Common myeloid progenitor, CD34-positive (primary cell): ENCODE results near the gene EDNRA.
A peak's percentile ranks its signal among the peaks of the same experiment; 100 is the strongest.

Source experiments
- CTCF ChIA-PET: fragments of 350-600 bp; sonication (Branson Sonifier 250); formaldehyde crosslinking; loops from one replicate; lab custom pipeline; 2021; ENCODE audit warnings: antibody characterized with exemption; lab: Charles Lee
- POLR2A ChIA-PET: fragments of 350-600 bp; sonication (Branson Sonifier 250); formaldehyde crosslinking; loops from one replicate; lab custom pipeline; 2021; ENCODE audit warnings: antibody characterized with exemption; lab: Charles Lee
- DNase-seq, 3 donors: peaks; one replicate each; pipeline versions ENCODE4 v3.0.0 to v3.0.0-alpha.2; 2013
- H3K27ac ChIP-seq, 2 experiments: 1 replicate in 1 of 2; 2 replicates in 1 of 2; pipeline ENCODE4 v1.7.0; 2013; ENCODE audit warnings: inconsistent platforms in 2 of 2, low read length in 2 of 2, mild to moderate bottlenecking in 2 of 2, low read depth in 1 of 2, moderate library complexity in 1 of 2; ENCODE audit not compliant: severe bottlenecking in 2 of 2, insufficient read depth in 1 of 2, poor library complexity in 1 of 2
- H3K27me3 ChIP-seq, 5 experiments: replicated peaks in 2 of 5; 1 replicate in 3 of 5; 2 replicates in 2 of 5; pipeline versions ENCODE4 v1.6.1 to v1.7.0; 2013; ENCODE audit warnings: low read length in 4 of 5, mild to moderate bottlenecking in 2 of 5, moderate library complexity in 2 of 5, inconsistent platforms in 1 of 5; ENCODE audit not compliant: insufficient read depth in 5 of 5, control insufficient read depth in 4 of 5
- H3K36me3 ChIP-seq, 4 experiments: 1 replicate in 2 of 4; 2 replicates in 2 of 4; pipeline versions ENCODE4 v1.6.1 to v1.7.0; 2013; ENCODE audit warnings: low read length in 3 of 4, control low read depth in 1 of 4, mild to moderate bottlenecking in 1 of 4; ENCODE audit not compliant: control insufficient read depth in 4 of 4, insufficient read depth in 4 of 4
- H3K4me1 ChIP-seq, 4 experiments: 1 replicate in 3 of 4; 2 replicates in 1 of 4; pipeline versions ENCODE4 v1.6.1 to v1.7.1; 2013; ENCODE audit warnings: low read length in 3 of 4, mild to moderate bottlenecking in 3 of 4, control low read depth in 1 of 4, inconsistent platforms in 1 of 4, moderate library complexity in 1 of 4; ENCODE audit not compliant: control insufficient read depth in 4 of 4, insufficient read depth in 4 of 4; ENCODE audit errors: control extremely low read depth in 1 of 4
- H3K4me3 ChIP-seq, 7 experiments: 1 replicate in 4 of 7; 2 replicates in 3 of 7; pipeline versions ENCODE4 v1.5.1 to v1.7.0; 2013; ENCODE audit warnings: mild to moderate bottlenecking in 7 of 7, low read length in 6 of 7, moderate library complexity in 6 of 7, inconsistent platforms in 2 of 7, low read depth in 2 of 7, control low read depth in 1 of 7; ENCODE audit not compliant: insufficient read depth in 4 of 7, control insufficient read depth in 1 of 7; ENCODE audit errors: extremely low read depth in 1 of 7
- H3K9me3 ChIP-seq, 5 experiments: 1 replicate in 4 of 5; 2 replicates in 1 of 5; pipeline versions ENCODE4 v1.6.1 to v1.7.1; 2013; ENCODE audit warnings: low read length in 4 of 5, mild to moderate bottlenecking in 2 of 5, inconsistent platforms in 1 of 5, low read depth in 1 of 5, moderate library complexity in 1 of 5; ENCODE audit not compliant: control insufficient read depth in 4 of 5, insufficient read depth in 2 of 5; ENCODE audit errors: control extremely low read depth in 1 of 5
- WGBS: methylation state at CpG from one replicate; pipeline ENCODE4 v1.1.5; 2013; ENCODE audit not compliant: insufficient coverage; 5-methylcytosine and 5-hydroxymethylcytosine counted together

EDNRA gene

DNA sequence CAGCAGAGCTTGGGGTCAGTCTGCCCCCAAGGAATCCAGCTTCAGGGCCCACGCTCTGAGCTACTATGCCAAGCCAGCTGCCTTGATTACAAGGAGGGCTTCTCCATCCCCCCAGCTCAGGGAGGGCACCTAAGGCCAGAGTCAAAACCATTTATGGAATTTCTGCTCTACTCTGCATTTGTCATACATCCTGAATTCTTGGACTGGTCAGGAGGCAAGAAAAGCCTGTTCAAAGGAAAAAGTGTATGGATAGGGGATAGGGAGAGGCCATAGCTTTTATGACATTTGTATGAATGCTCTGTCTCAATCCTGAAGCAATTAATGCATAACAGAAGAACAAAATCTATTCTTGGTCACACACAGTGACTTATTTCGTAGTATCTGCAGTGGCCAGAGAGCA is 32.2 kb downstream of the EDNRA start:
- WGBS: no CpG with 5 or more reads among the region's 2 CpGs
- Histone ChIP-seq H3K4me1 (no peaks in the 10 kb centered on the region), H3K9me3 (no peaks in the 10 kb centered on the region), H3K27me3 (peaks cover 0 to 2% (median 0%) of the 10 kb centered on the region in 5 experiments), H3K4me3 (no peak overlapping the region), H3K27ac (no peak overlapping the region), H3K36me3 (no peaks in the 10 kb centered on the region)
- ChIA-PET CTCF (no interaction called here), POLR2A (no interaction called here)
- no peak for DNase-seq

DNA sequence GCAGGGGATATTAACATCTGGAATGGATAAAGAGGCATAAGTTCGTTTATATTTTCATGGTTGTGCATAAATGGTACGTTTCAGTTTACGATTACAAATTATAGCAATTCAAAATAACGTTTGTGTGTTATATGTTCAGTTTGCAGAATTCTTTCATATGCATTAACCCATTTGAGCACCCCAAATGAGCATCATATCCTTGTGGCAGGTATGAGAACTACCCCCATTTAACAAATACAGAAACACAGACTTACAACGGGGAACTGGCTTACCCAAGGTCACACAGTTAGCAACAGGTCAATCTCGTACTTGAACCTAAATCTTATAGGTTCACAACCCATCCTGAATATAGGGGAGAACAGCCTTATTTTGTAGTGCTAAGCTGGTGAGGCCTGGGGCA is 33.1 kb downstream of the EDNRA start:
- WGBS: 87% methylated on average over 3 of the region's 6 CpGs
- ChIA-PET CTCF (interaction anchor here (1.5 kb wide), 1 partner anchor 353 kb away, joined by 4 read pairs; no protein-coding TSS in a partner anchor), POLR2A (no interaction called here)
- Histone ChIP-seq H3K27ac (no peak overlapping the region), H3K4me1 (no peaks in the 10 kb centered on the region), H3K4me3 (no peak overlapping the region), H3K27me3 (peaks cover 0 to 2% (median 0%) of the 10 kb centered on the region in 5 experiments), H3K9me3 (no peaks in the 10 kb centered on the region), H3K36me3 (no peaks in the 10 kb centered on the region)
- no peak for DNase-seq

GRCh38 chr4:147515220-147515936 is 34.5 kb downstream of the EDNRA start:
- no peak overlapping the region for H3K27ac ChIP-seq
- peaks cover 0 to 2% (median 0%) of the 10 kb centered on the region in 5 experiments for H3K27me3 ChIP-seq
- ChIA-PET CTCF (interaction anchor here (1.1 to 1.5 kb wide), 2 partner anchors 74 to 351 kb away, joined by 3 to 4 read pairs; no protein-coding TSS in a partner anchor), POLR2A (no interaction called here)
- H3K4me1 ChIP-seq: no peaks in the 10 kb centered on the region
- H3K9me3 ChIP-seq: no peaks in the 10 kb centered on the region
- no peaks in the 10 kb centered on the region for H3K36me3 ChIP-seq
- WGBS: no CpG with 5 or more reads among the region's 1 CpG
- no peak overlapping the region for H3K4me3 ChIP-seq
- no peak for DNase-seq

DNA sequence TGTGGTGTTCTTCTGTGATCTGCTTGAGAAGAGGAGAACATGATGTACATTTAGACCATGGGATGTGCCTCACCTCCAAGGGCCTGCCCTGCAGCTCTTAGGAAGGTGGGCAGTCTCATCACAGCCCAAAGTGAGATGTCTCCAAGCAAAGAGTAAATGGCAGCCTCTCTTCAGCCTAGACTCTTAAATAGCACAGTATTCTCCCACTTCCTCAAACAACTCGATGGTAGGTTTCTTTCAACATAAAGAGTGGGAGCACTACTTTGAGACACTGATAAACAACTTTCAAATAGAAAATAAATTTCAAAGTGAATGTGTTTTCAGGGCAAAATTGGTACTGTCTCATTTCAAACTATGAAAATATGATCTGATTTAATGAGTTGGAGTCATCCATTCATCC is 35.2 kb downstream of the EDNRA start:
- ChIA-PET POLR2A (no interaction called here), CTCF (interaction anchor here (1.0 kb wide), 1 partner anchor 72 kb away, joined by 6 read pairs; no protein-coding TSS in a partner anchor)
- Histone ChIP-seq H3K36me3 (no peaks in the 10 kb centered on the region), H3K4me3 (no peak overlapping the region), H3K9me3 (no peaks in the 10 kb centered on the region), H3K27me3 (peaks cover 0 to 2% (median 0%) of the 10 kb centered on the region in 5 experiments), H3K27ac (no peak overlapping the region), H3K4me1 (no peaks in the 10 kb centered on the region)
- WGBS: no CpG with 5 or more reads among the region's 1 CpG
- no peak for DNase-seq

DNA sequence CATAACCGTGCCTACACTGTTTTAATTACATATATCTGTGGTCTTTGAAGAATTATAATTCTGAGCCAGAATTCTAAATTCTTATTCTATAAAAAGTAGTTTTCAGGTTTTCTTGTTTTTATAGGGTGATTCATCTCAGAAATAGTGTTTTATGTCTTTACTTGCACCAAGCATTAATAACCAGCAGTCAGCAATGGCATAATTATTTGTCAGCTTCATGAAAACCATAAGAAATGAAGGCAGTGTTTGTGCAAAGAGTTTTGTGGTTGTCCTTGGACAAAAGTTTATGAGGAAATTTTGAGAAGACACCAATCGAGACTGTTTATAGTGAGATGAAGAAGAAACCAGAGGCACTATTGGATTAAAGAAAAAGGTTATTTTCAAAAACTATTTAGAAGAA is 37.2 kb downstream of the EDNRA start:
- Histone ChIP-seq H3K4me3 (no peak overlapping the region), H3K4me1 (no peaks in the 10 kb centered on the region), H3K36me3 (no peaks in the 10 kb centered on the region), H3K27me3 (peaks cover 0 to 2% (median 0%) of the 10 kb centered on the region in 5 experiments), H3K9me3 (no peaks in the 10 kb centered on the region), H3K27ac (no peak overlapping the region)
- CTCF ChIA-PET: interaction anchor here (0.7 to 3.7 kb wide), 8 partner anchors 10 to 357 kb away, joined by 3 to 22 read pairs (median 4); no protein-coding TSS in a partner anchor
- DNase-seq: no peak
- no CpG with 5 or more reads among the region's 2 CpGs for WGBS
- POLR2A ChIA-PET: no interaction called here

DNA sequence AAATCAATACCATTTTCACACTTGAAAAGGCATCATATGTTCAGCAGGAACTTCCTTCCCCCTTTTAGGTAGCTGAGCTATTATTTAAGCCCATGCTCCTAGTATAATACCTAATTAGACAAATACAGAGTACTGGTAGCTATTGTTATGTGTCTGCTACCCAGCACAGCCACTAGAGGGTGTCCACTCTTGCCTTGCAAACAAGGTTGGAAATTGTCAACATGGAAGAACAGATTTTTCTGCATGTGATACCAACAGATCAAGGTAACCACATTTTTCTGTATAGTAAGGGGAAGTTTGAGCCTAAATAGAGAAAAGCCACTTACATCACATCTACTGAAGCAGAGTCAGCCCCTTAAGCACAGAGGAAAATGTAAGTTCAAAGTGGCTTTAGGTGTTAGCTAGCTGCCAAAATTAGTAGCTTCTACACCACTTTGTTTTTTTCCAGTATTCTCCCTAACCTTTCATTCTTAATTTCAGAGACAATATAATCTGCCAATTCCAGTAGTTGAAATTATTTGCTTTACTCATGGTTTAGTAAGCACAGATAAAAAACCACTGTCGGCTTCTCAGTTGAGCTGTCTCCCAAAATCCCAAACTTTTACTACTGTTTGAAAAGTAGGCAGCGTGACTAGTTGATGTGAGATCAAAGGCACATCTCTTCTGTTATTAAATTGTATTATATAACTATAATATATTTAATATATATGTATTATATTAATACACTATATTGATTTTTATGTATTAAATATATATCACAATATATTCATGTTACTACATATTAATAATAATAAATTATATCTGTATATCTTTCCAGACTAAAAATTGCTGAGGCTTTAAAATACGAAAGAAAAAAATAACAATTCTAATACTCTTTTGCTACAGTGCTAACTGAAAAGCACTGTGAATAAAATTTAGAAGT is 38.2 kb downstream of the EDNRA start:
- H3K27me3 ChIP-seq: peaks cover 0 to 2% (median 0%) of the 10 kb centered on the region in 5 experiments
- H3K9me3 ChIP-seq: no peaks in the 10 kb centered on the region
- WGBS: no CpG with 5 or more reads among the region's 3 CpGs
- no peaks in the 10 kb centered on the region for H3K36me3 ChIP-seq
- no peak overlapping the region for H3K4me3 ChIP-seq
- ChIA-PET CTCF (interaction anchor here (0.7 to 3.7 kb wide), 10 partner anchors 11 to 356 kb away, joined by 3 to 22 read pairs (median 4); no protein-coding TSS in a partner anchor), POLR2A (no interaction called here)
- no peaks in the 10 kb centered on the region for H3K4me1 ChIP-seq
- DNase-seq: peak; percentile 67 to 86 (median 81)
- H3K27ac ChIP-seq: no peak overlapping the region
